Measurements from ENCODE around the gene MOSPD3. TPM values are rescaled to one million over a fixed set of nuclear protein-coding genes. Genes with fewer than 3 reads are reported as not detected.

The MOSPD3 gene
- total and polyA plus RNA-seq, 2 of the 8 experiments (the other 6 are each of a cell fraction or from before 2014, with no cell fraction given), result 20.7 to 21.4 TPM

DNA sequence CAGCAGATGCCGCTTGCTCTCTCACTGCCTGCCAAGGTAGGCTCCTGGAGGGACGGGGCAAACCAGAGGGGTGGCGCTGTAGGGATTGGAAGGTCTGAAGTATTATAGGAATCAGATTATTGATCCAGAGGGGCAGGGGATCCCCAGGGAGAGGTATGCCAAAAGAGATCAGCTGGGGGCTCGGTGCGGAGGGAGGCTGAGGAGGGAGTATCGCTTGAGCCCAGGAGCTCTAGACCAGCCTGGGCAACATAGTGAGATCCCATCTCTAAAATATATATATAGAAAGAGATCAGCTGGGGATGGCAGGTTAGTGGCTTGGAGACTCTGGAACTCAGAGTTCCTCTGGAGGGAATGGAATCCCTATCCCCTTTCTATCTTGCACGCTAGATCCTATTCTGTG, 17.2 kb upstream of the MOSPD3 start:
- Histone ChIP-seq H3K14ac (ENCODE audit: insufficient read length) (no peak overlapping the region), H4K8ac (ENCODE audit: extremely low read depth, insufficient read depth, low read length) (no peak overlapping the region), H3K4ac (replicated peaks; ENCODE audit: insufficient read length, low read depth, low read length) (no peak overlapping the region), H3K27ac (ENCODE audit: low read depth, low read length) (no peak overlapping the region), H2BK20ac (ENCODE audit: low read length) (no peak overlapping the region), H4K20me1 (replicated peaks in 1 of 2; ENCODE audit: control insufficient read depth in 1 of 2, insufficient read depth in 2 of 2, low read length in 2 of 2) (peaks cover 0 to 7% of the 10 kb centered on the region in 2 experiments), H2BK15ac (ENCODE audit: low read length) (no peak overlapping the region), H3K18ac (ENCODE audit: extremely low read depth, low read length) (no peak overlapping the region), H4K91ac (replicated peaks; ENCODE audit: insufficient read length, low read length) (no peak overlapping the region), H4K5ac (ENCODE audit: insufficient read length, low read depth, low read length) (no peak overlapping the region), H3K23ac (ENCODE audit: insufficient read length) (no peak overlapping the region), H3K9me3 (ENCODE audit: insufficient read depth in 2 of 2, low read depth in 1 of 2, low read length in 1 of 2) (no peaks in the 10 kb centered on the region), H3K79me2 (ENCODE audit: control insufficient read depth in 1 of 2, insufficient read depth in 2 of 2, low read length in 2 of 2) (no peaks in the 10 kb centered on the region), H3K23me2 (ENCODE audit: low read depth, low read length) (no peaks in the 10 kb centered on the region), H2BK5ac (ENCODE audit: low read depth, low read length) (no peak overlapping the region), H3K27me3 (replicated peaks in 1 of 4; ENCODE audit: control insufficient read depth in 3 of 4, extremely low read depth in 1 of 4, insufficient read depth in 3 of 4, low read length in 3 of 4) (peaks cover 0 to 2% (median under 1%) of the 10 kb centered on the region in 4 experiments; a peak in 4 of 7 replicates), H3K9ac (replicated peaks in 1 of 4; ENCODE audit: extremely low read depth in 1 of 4, low read depth in 3 of 4, low read length in 3 of 4) (no peak overlapping the region), H3K79me1 (ENCODE audit: low read depth, low read length) (no peaks in the 10 kb centered on the region), H3K36me3 (ENCODE audit: control insufficient read depth in 2 of 4, insufficient read depth in 4 of 4, low read length in 3 of 4) (peaks cover 0 to 6% (median 3%) of the 10 kb centered on the region in 4 experiments; a peak in 4 of 8 replicates), H2AK5ac (ENCODE audit: low read depth, low read length) (no peak overlapping the region), H3K4me2 (ENCODE audit: insufficient read depth in 1 of 2, low read depth in 2 of 2, low read length in 2 of 2) (no peak overlapping the region), H3K4me3 (ENCODE audit: extremely low read depth in 1 of 4, insufficient read depth in 2 of 4, low read depth in 3 of 4, low read length in 4 of 4) (no peak overlapping the region), H2AFZ (ENCODE audit: low read length) (no peak overlapping the region), H2BK12ac (ENCODE audit: low read depth, low read length) (no peak overlapping the region), H3K4me1 (replicated peaks in 1 of 4; ENCODE audit: control insufficient read depth in 3 of 4, insufficient read depth in 4 of 4, low read length in 3 of 4) (peaks cover 0 to 4% (median under 1%) of the 10 kb centered on the region in 4 experiments; a peak in 1 of 7 replicates), H2BK120ac (replicated peaks; ENCODE audit: low read depth, low read length) (no peak overlapping the region), H3K56ac (replicated peaks; ENCODE audit: insufficient read length, low read depth, low read length) (no peak overlapping the region)
- ChIA-PET POLR2A (ENCODE audit: partially characterized antibody) (interaction anchor here (1.2 to 6.6 kb wide), 6 partner anchors 8 to 166 kb away, joined by 4 to 67 read pairs (median 6); partner anchors contain the start of genes FBXO24, LRCH4, MEPCE and ZCWPW1), CTCF (ENCODE audit: partially characterized antibody) (interaction anchor here (0.8 to 1.4 kb wide), 5 partner anchors 24 to 186 kb away, joined by 3 to 4 read pairs (median 4); no protein-coding TSS in a partner anchor)
- 92% methylated on average over 7 of the region's 7 CpGs; no CpG with 5 or more reads in 1 of the 2 experiments for WGBS, 2 experiments (ENCODE audit: extremely low coverage in 1 of 2, insufficient coverage in 1 of 2, insufficient read length in 1 of 2, insufficient replicate concordance in 2 of 2, low coverage in 1 of 2, low lambda C conversion rate in 2 of 2, missing lambda C conversion rate in 1 of 2)
- DNase-seq (ENCODE audit: low read depth in 1 of 2, low spot score in 2 of 2) (no peak), FAIRE-seq (no peak)
- TF ChIP-seq HDAC6 (IDR thresholded peaks at IDR 0.05; ENCODE audit: low read depth, low read length), result no peak
- no peak for TF ChIP-seq POU5F1 (IDR thresholded peaks at IDR 0.05; ENCODE audit: low read depth, low read length)
- TF ChIP-seq RBBP5 (IDR thresholded peaks at IDR 0.05; ENCODE audit: borderline replicate concordance, low read depth, low read length), result no peak
- TF ChIP-seq GABPA (IDR thresholded peaks at IDR 0.05; ENCODE audit: borderline replicate concordance, insufficient read depth, low read length), result no peak
- no peak for TF ChIP-seq JUND (IDR thresholded peaks at IDR 0.05; ENCODE audit: low read length)
- no peak for TF ChIP-seq NANOG (IDR thresholded peaks at IDR 0.05; ENCODE audit: insufficient read depth, low read depth, low read length, poor library complexity, severe bottlenecking)
- TF ChIP-seq RFX5 (IDR thresholded peaks at IDR 0.05; ENCODE audit: borderline replicate concordance, low read depth, low read length), result no peak
- no peak for TF ChIP-seq TCF12 (IDR thresholded peaks at IDR 0.05; ENCODE audit: low read depth, low read length)
- no peak for TF ChIP-seq YY1 (IDR thresholded peaks at IDR 0.05; ENCODE audit: low read depth, low read length)
- no peak for TF ChIP-seq SAP30 (IDR thresholded peaks at IDR 0.05; ENCODE audit: insufficient read depth, insufficient replicate concordance, low read length)
- no peak for TF ChIP-seq SP2 (IDR thresholded peaks at IDR 0.05; ENCODE audit: low read length)
- TF ChIP-seq, protein P1, sequence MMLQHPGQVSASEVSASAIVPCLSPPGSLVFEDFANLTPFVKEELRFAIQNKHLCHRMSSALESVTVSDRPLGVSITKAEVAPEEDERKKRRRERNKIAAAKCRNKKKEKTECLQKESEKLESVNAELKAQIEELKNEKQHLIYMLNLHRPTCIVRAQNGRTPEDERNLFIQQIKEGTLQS (IDR thresholded peaks at IDR 0.05; ENCODE audit: insufficient read depth, low read depth, low read length), result no peak
- TF ChIP-seq ZNF274 (IDR thresholded peaks at IDR 0.05; ENCODE audit: borderline replicate concordance, extremely low read depth, low read length), result no peak
- TF ChIP-seq NRF1 (IDR thresholded peaks at IDR 0.05; ENCODE audit: low read depth, low read length), result no peak
